ENCODE measurements around the gene ROR2. TPM values are rescaled to one million over a fixed set of nuclear protein-coding genes. Genes with fewer than 3 reads are reported as not detected.
"Not testable (repeated sequence)": the region's sequence is repeated elsewhere in the genome, so short reads cannot be mapped to it uniquely, and the experiment has no call there.

The ROR2 gene
- total RNA-seq, 1 donor from 2014 or later: not detected

- DNase-seq (ENCODE audit: low read depth, low spot score): no peak
Observed at GRCh38 chr9:91644433-91644832, 305.6 kb downstream of the ROR2 start.

GRCh38 chr9:91643481-91644077 is 306.4 kb downstream of the ROR2 start:
- no peak for DNase-seq (ENCODE audit: low read depth, low spot score)

GRCh38 chr9:91642771-91643170 is 307.3 kb downstream of the ROR2 start:
- DNase-seq (ENCODE audit: low read depth, low spot score): no peak

- no peak for DNase-seq (ENCODE audit: low read depth, low spot score)
Observed at GRCh38 chr9:91640428-91640827, 309.6 kb downstream of the ROR2 start.

GRCh38 chr9:91639054-91639453 is 311.0 kb downstream of the ROR2 start:
- DNase-seq (ENCODE audit: low read depth, low spot score): no peak

- not testable (repeated sequence) for DNase-seq (ENCODE audit: low read depth, low spot score)
Observed at GRCh38 chr9:91634832-91635231, 315.2 kb downstream of the ROR2 start.

- no peak for DNase-seq (ENCODE audit: low read depth, low spot score)
Observed at GRCh38 chr9:91629718-91630117, 320.3 kb downstream of the ROR2 start.

GRCh38 chr9:91628892-91629291 is 321.1 kb downstream of the ROR2 start:
- no peak for DNase-seq (ENCODE audit: low read depth, low spot score)

GRCh38 chr9:91625331-91625730 is 324.7 kb downstream of the ROR2 start:
- DNase-seq (ENCODE audit: low read depth, low spot score): no peak

- DNase-seq (ENCODE audit: low read depth, low spot score): no peak
Observed at GRCh38 chr9:91623004-91623403, 327.0 kb downstream of the ROR2 start.

GRCh38 chr9:91622121-91622520 is 327.9 kb downstream of the ROR2 start:
- DNase-seq (ENCODE audit: low read depth, low spot score): not testable (repeated sequence)

- not testable (repeated sequence) for DNase-seq (ENCODE audit: low read depth, low spot score)
Observed at GRCh38 chr9:91614044-91614443, 336.0 kb downstream of the ROR2 start.

- DNase-seq (ENCODE audit: low read depth, low spot score): no peak
Observed at GRCh38 chr9:91611582-91611981, 338.4 kb downstream of the ROR2 start.

GRCh38 chr9:91606255-91606995 is 343.6 kb downstream of the ROR2 start:
- no peak for DNase-seq (ENCODE audit: low read depth, low spot score)

- no peak for DNase-seq (ENCODE audit: low read depth, low spot score)
Observed at GRCh38 chr9:91604451-91605179, 345.4 kb downstream of the ROR2 start.

GRCh38 chr9:91603932-91604331 is 346.1 kb downstream of the ROR2 start:
- DNase-seq (ENCODE audit: low read depth, low spot score): no peak

GRCh38 chr9:91599564-91599963 is 350.5 kb downstream of the ROR2 start:
- no peak for DNase-seq (ENCODE audit: low read depth, low spot score)

- no peak for DNase-seq (ENCODE audit: low read depth, low spot score)
Observed at GRCh38 chr9:91591627-91592026, 358.4 kb downstream of the ROR2 start.

GRCh38 chr9:91589101-91589553 is 360.9 kb downstream of the ROR2 start:
- no peak for DNase-seq (ENCODE audit: low read depth, low spot score)

- no peak for DNase-seq (ENCODE audit: low read depth, low spot score)
Observed at GRCh38 chr9:91586282-91586681, 363.7 kb downstream of the ROR2 start.

- DNase-seq (ENCODE audit: low read depth, low spot score): no peak
Observed at GRCh38 chr9:91583966-91584365, 366.1 kb downstream of the ROR2 start.

GRCh38 chr9:91583161-91583875 is 366.7 kb downstream of the ROR2 start:
- no peak for DNase-seq (ENCODE audit: low read depth, low spot score)

Data from pulmonary artery endothelial cell (primary cell).